HepG2 (cell line): ENCODE results near the gene LSM12. TPM values are rescaled to one million over a fixed set of nuclear protein-coding genes. Genes with fewer than 3 reads are reported as not detected.

Source experiments
- AHDC1 ChIP-seq: sonication (generic); formaldehyde crosslinking; IDR thresholded peaks from 2 replicates; pipeline ENCODE4 v1.5.1; 2020; ENCODE audit warnings: mild to moderate bottlenecking, missing genetic modification reagents, borderline replicate concordance
- ATF7 ChIP-seq, 2 experiments: fragments of 450-650 bp in 1 of 2; sonication (generic) in 1 of 2; formaldehyde crosslinking in 1 of 2; IDR thresholded peaks; 2 replicates each; pipeline versions ENCODE4 v1.4.0 to v1.6.1; 2016 to 2020; ENCODE audit warnings: antibody characterized with exemption in 1 of 2, mild to moderate bottlenecking in 1 of 2, missing genetic modification reagents in 1 of 2
- CBX5 ChIP-seq: sonication (generic); formaldehyde crosslinking; IDR thresholded peaks from 2 replicates; pipeline ENCODE4 v1.4.0; 2020; ENCODE audit warnings: missing genetic modification reagents, borderline replicate concordance
- HNF4A ChIP-seq: sonication (generic); formaldehyde crosslinking; IDR thresholded peaks from 2 replicates; pipeline ENCODE4 v1.4.0; 2020; ENCODE audit warnings: missing genetic modification reagents
- HOXD1 ChIP-seq: sonication (generic); formaldehyde crosslinking; IDR thresholded peaks from 2 replicates; pipeline ENCODE4 v1.5.0; 2020; ENCODE audit warnings: missing genetic modification reagents
- JUN ChIP-seq: sonication (generic); formaldehyde crosslinking; IDR thresholded peaks from 2 replicates; pipeline ENCODE4 v1.4.0; 2020; ENCODE audit warnings: mild to moderate bottlenecking, missing genetic modification reagents
- KLF16 ChIP-seq, 2 experiments: sonication (generic) in 1 of 2; formaldehyde crosslinking in 1 of 2; IDR thresholded peaks; 2 replicates each; pipeline versions ENCODE4 v1.6.1 to v1.8.0; 2016 to 2023; ENCODE audit warnings: missing genetic modification reagents in 2 of 2, missing compliant biosample characterization in 1 of 2
- SP5 ChIP-seq: IDR thresholded peaks from 2 replicates; pipeline ENCODE4 v1.6.1; 2016; ENCODE audit warnings: low read depth, borderline replicate concordance
- YY1 ChIP-seq: IDR thresholded peaks from 2 replicates; pipeline ENCODE4 v1.6.1; 2011; ENCODE audit warnings: low read length, low read depth, moderate library complexity, mild to moderate bottlenecking; ENCODE audit not compliant: insufficient read depth, insufficient replicate concordance
- ZNF318 ChIP-seq: sonication (generic); formaldehyde crosslinking; IDR thresholded peaks from 2 replicates; pipeline ENCODE4 v1.4.0; 2020; ENCODE audit warnings: mild to moderate bottlenecking, missing genetic modification reagents
- ZNF326 ChIP-seq: sonication (generic); formaldehyde crosslinking; IDR thresholded peaks from 2 replicates; pipeline ENCODE4 v1.4.0; 2020; ENCODE audit warnings: missing genetic modification reagents, borderline replicate concordance
- ZSCAN22 ChIP-seq: sonication (generic); formaldehyde crosslinking; IDR thresholded peaks from 2 replicates; pipeline ENCODE4 v1.4.0; 2020; ENCODE audit warnings: mild to moderate bottlenecking, missing genetic modification reagents
- ZSCAN9 ChIP-seq: IDR thresholded peaks from 2 replicates; pipeline ENCODE4 v1.6.1; 2016; ENCODE audit warnings: borderline replicate concordance
- polyA plus RNA-seq, 8 experiments: library from polyadenylated mRNA; depleted of rRNA in 3 of 8; stranded (reverse) in 7 of 8; unstranded in 1 of 8; fragments of >200 nt; fragmentation: Illumina TruSeq in 4 of 8; extraction: Trizol in 4 of 8; gene quantifications; 2 replicates each; pipeline versions ENCODE4 v1.2.1 to v1.2.3, GENCODE V29; 2011 to 2016; ENCODE audit warnings: low read depth in 4 of 8, missing spikeins in 1 of 8, mixed read lengths in 1 of 8; ENCODE audit not compliant: insufficient read depth in 1 of 8
- total RNA-seq, 5 experiments: library from RNA; depleted of rRNA; stranded (reverse); fragments of >200 nt; fragmentation: Illumina TruSeq; extraction: Trizol; gene quantifications; 2 replicates each; pipeline ENCODE4 v1.2.3, GENCODE V29; 2016; ENCODE audit warnings: low read depth in 1 of 5

The LSM12 gene
- total and polyA plus RNA-seq, 2 of the 13 experiments (the other 11 are each of a cell fraction or from before 2014, with no cell fraction given): 52.8 to 55.7 TPM

GRCh38 chr17:44004761-44005526, 61.5 kb downstream of the LSM12 start (continued):
- TF ChIP-seq ATF7 (IDR thresholded peaks at IDR 0.05): no peak
- TF ChIP-seq ATF7 (CRISPR knock-in tag; IDR thresholded peaks at IDR 0.05): no peak
- TF ChIP-seq KLF16 (CRISPR knock-in tag; IDR thresholded peaks at IDR 0.05): peak in 1 of 2 experiments; percentile 28; a peak in 1 of 4 replicates
- TF ChIP-seq AHDC1: no peak
- peak; percentile 61; the same call in 1 of the 2 replicates for TF ChIP-seq ZNF318 (CRISPR knock-in tag)
- TF ChIP-seq YY1: peak; percentile 6
- no peak for TF ChIP-seq ZSCAN22 (CRISPR knock-in tag)
- TF ChIP-seq SP5 (CRISPR knock-in tag): 0 out of 2 replicates have a peak, but pooled peaks have one; percentile 57
- TF ChIP-seq JUN (CRISPR knock-in tag): no peak
- no peak; the same call in 1 of the 2 replicates for TF ChIP-seq HOXD1
- peak; percentile 86; the same call in 1 of the 2 replicates for TF ChIP-seq ZNF326 (CRISPR knock-in tag)
- TF ChIP-seq ZSCAN9 (CRISPR knock-in tag): 0 out of 2 replicates have a peak, but pooled peaks have one; percentile 19
- peak; percentile 39; the same call in 1 of the 2 replicates for TF ChIP-seq CBX5
- TF ChIP-seq HNF4A (CRISPR knock-in tag): peak; percentile 74
